OCI-M2 (cell line): ENCODE data around the gene STXBP5.
"Not testable (repeated sequence)": the region's sequence is repeated elsewhere in the genome, so short reads cannot be mapped to it uniquely, and the experiment has no call there.

Source experiments
- DNase-seq: peaks from one replicate; lab custom pipeline; 2025; ENCODE audit not compliant: unreplicated experiment; lab: John Stamatoyannopoulos, UW

The STXBP5 gene

GRCh38 chr6:147244832-147245231 is 40.6 kb downstream of the STXBP5 start:
- no peak for DNase-seq

DNA sequence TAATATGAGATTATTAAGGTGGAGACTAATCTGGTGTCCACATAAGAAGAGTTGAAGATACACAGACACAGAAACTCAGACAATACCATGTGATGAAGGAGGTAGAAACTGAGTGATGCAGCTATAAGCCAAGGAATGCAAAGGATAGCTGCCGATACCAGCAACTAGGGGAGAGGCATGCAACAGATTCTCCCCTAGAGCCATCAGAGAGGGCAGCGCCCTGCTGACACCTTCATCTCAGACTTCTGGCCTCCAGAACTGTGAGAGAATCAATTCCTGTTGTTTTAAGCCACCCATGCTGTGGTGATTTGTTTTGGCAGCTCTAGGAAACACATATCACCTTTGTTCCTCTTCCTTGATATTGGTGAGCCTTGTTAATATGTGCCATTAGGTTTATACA is 41.5 kb downstream of the STXBP5 start:
- no peak for DNase-seq

- no peak for DNase-seq
Measured at GRCh38 chr6:147246853-147247635, 42.8 kb downstream of the STXBP5 start.

- no peak for DNase-seq
Measured at GRCh38 chr6:147248859-147249258, 44.6 kb downstream of the STXBP5 start.

- DNase-seq, result no peak
Measured at GRCh38 chr6:147251072-147251471, 46.9 kb downstream of the STXBP5 start.

DNA sequence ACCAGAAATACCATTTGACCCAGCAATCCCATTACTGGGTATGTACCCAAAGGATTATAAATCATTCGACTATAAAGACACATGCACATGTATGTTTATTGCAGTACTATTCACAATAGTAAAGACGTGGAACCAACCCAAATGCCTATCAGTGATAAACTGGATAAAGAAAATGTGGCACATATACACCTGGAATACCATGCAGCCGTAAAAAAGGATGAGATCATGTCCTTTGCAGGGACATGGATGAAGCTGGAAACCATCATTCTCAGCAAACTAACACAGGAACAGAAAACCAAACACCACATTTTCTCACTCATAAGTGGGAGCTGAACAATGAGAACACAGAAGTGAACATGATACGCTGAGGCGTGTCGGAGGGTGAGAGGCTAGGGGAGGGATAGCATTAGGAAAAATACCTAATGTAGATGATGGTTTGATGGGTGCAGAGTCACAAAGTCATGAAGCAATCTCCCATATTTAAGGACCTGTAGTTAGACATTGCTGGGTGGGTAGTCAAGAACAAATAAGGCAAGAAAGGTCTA is 50.8 kb downstream of the STXBP5 start:
- not testable (repeated sequence) for DNase-seq

GRCh38 chr6:147255948-147256674 is 51.9 kb downstream of the STXBP5 start:
- DNase-seq, result no peak

- DNase-seq, result no peak
Measured at GRCh38 chr6:147257760-147258159, 53.5 kb downstream of the STXBP5 start.

DNA sequence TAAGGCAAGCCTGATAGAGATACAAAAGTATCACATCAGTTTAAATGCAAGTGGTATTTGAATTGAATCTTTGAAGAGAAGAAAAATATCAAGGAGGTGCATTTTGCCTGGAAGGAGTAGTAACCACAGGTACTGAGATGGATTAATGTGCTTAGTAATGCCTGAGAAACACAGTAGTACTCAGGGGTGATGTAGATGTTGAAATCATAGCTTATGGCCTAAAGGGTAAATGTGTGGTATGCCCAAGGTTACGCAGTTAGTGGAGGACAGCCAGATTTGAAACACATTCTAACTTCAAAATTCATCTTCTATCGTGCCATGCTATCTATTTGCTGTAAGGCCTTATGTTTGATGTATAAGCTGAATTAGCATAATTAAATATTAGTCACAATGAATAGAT is 55.9 kb downstream of the STXBP5 start:
- DNase-seq, result no peak

DNA sequence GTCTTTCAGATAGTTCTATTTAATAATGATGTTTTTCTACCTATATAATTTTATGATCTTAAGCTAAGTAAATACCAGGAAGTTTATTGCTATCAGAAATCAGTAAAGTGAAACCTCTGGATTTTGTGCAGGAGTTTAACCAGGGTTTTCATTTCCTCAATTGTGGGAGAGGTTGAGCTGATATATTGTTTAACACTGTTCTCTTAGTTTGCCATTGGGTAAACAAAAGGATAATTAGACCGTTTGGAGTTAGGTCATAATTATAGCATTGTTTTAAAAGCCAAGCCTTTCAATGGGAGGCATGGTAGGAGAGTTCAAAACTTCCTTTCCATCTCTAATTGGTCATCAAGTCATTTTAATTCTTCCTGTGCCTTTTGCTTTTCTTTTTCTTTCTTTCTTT is 58.7 kb downstream of the STXBP5 start:
- DNase-seq, result no peak

GRCh38 chr6:147266821-147267220 is 62.6 kb downstream of the STXBP5 start:
- no peak for DNase-seq

GRCh38 chr6:147267658-147268057 is 63.4 kb downstream of the STXBP5 start:
- no peak for DNase-seq

GRCh38 chr6:147268254-147268653 is 64.0 kb downstream of the STXBP5 start:
- no peak for DNase-seq

DNA sequence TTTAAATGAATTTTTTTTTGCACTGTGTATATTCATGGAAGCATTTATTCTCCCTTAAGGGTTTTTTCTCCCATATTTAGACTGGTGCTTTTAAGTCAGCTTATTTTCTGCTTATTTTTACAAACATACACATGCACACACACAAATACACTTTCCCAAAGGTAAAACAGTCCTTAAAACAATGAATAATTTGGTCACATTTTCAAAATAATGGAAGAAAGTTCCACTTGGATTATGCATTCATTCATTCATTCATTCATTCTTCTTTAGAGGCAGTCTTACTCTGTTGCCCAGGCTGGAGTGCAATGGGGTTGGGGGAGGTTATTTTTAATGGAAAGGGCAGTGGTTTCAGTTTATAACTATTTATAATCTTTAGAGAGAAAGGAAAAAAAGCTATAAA is 69.8 kb downstream of the STXBP5 start:
- DNase-seq, result no peak

DNA sequence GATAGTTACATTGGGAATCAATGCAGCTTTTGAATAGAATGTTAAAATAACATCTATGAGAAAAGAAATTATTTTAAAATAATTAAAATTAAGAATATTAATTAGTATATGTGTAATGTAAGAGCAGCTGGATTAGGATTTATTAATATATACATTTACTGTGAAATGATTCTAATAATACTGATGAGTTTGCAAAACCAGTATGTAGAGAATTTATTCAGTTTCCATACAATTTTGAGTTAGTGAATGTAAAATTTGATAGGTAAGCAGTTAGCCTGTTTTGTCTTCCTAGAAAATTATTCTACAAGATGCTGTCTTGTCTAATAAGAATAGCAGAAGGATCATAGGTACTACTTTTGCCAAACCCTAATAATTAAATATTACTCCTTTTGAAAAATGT is 70.6 kb downstream of the STXBP5 start:
- DNase-seq, result no peak

DNA sequence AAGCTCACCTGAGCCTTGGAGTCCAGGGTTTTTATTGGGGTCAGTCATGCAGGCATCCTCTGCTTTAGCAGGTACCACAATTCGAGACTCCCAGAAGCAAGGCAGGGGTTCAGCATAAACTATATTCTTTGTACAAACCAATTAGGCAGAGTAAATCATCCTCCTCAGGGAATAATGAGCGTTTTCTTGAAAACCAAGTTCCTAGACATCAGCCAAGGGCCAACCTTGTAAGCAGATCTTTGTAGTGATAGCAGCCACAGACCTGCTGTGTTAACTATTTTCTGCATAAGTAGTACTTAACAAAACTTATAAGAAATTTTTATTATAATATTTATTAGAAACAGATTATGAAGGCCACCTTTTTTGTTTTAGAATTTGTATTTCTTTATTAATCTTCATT is 74.7 kb downstream of the STXBP5 start:
- no peak for DNase-seq

GRCh38 chr6:147279427-147279826 is 75.2 kb downstream of the STXBP5 start:
- no peak for DNase-seq

DNA sequence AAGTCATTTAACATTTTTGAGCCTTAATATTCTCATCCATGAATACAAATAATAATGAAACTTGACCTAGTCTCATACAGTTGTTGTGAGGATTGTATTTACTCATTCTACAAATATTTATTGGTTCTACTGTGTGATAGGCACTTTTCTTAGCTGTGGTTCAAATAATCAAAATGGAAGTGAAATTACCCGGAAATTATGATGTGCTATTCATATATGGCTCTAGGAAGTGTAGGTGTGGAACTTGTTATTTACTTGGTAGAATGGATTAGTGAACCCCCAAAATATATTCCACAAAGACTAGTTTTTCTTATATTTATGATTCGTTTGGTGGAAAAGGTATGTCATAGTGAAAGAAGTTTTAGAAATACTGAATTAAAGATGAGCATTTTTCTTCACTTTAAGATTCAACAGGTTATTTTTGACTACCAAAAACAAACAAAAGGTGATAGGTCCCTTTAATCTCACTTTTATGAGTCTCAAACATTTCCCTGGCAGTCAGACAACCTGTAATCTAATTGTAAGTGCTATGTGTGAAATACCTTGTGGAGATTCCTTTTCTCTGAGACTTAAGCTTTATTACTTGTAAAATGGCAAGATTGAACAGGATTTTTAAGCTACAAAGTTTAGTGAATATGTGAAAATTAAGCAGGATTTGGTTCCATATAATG is 77.8 kb downstream of the STXBP5 start:
- no peak for DNase-seq

DNA sequence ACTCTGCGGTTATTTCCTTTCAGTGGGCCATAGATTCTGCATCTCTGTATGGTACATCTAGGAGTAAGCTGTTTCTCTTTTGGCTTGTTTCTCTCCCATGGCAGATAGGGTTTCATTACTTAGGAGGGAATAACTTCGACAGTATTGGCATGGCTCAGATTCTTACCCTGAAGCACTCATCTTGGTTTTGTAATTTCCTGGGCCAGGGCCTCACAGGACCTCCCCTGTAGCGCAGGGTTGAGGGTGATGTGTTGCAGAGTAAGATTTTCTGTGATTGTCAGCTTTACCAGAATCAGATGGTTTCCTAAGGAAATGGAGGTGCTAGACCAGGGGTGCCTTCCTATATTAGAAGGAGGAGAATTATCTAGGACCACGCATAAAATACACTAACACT is 78.3 kb downstream of the STXBP5 start:
- no peak for DNase-seq

DNA sequence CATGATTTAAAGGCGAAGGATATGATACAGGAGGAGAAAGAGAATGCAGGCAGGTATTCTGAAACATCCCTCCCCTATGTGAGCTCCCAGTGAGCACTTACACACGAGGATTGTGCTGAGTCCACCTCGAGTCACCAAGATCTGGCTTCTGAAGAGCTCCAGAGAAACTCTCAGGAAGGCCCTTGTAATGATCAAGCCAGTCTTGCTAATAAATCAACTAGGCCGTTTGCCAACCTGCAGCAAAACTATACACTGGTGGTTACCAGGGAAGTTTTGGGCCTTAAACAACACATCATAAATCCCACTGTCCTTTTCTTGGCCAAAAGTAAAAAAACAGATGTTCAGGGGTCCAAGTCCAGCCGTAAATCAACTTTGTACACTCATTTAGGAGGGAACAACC is 79.2 kb downstream of the STXBP5 start:
- DNase-seq, result no peak

DNA sequence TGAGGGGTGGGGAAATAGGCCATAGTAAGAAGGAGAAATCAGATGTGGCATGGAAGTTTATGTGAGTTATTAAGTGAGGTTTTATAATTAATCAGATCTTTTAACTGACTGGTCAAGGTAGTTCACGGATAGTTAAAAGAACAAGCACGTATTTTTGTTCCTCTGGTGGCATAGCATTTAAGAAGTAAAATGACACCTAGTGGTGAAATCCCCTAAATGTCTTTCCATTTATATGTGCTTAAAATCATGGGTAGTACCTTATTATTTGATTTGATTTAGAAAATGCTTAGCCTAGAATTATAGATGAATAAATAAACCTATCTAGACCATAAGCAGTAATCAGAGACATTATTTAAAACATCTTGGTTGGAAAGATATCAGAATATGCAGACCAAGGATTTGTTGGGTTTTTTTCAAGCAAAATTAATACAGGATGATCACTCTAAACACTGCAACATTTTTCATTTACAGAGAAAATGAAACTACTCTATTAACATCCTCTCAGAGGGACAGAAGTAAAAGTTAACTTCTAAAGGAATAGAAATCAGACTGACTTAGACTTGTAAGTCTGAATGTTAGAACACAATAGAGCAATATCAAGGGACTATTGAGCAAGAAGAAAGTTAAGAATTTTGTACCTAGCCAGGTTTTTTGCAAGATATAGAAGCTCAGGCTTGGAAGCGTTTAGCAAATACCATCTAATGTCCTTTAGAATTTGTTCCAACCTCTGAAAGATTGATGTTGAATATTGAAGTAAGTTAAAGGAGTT is 81.1 kb downstream of the STXBP5 start:
- DNase-seq, result no peak
